ENCODE data around the gene FOXL2. TPM values are rescaled to one million over a fixed set of nuclear protein-coding genes. Genes with fewer than 3 reads are reported as not detected.

Gene FOXL2
- total and polyA plus RNA-seq, 9 of the 15 experiments (the other 6 are each of a cell fraction or from before 2014, with no cell fraction given): 0.27 to 22.1 (median 3.2) TPM

GRCh38 chr3:138948371-138949001 is 1.5 kb upstream of the FOXL2 start:
- no peak overlapping the region for H2AFZ ChIP-seq (ENCODE audit: low read depth, low read length)
- WGBS (ENCODE audit: insufficient coverage, low coverage, missing lambda C conversion rate): 79% methylated on average over 2 of the region's 3 CpGs
- H3K9me1 ChIP-seq (ENCODE audit: control insufficient read depth, insufficient read depth, low read length): no peaks in the 10 kb centered on the region
- ATAC-seq (no peak), DNase-seq (ENCODE audit: extremely low read depth in 1 of 4, low spot score in 3 of 4) (no peak), FAIRE-seq (no peak)
- H4K20me1 ChIP-seq (replicated peaks; ENCODE audit: control insufficient read depth, insufficient read depth, low read length): no peaks in the 10 kb centered on the region
- no TSS peak for BruUV-seq (replicated peaks)
- H3K79me2 ChIP-seq (ENCODE audit: control insufficient read depth, insufficient read depth, low read length): peaks cover 46% of the 10 kb centered on the region
- intact Hi-C loops (cut with micrococcal nuclease): loop anchor here (10.0 kb wide), 1 partner anchor 884 kb away; no protein-coding TSS in a partner anchor
- no peaks in the 10 kb centered on the region for H3K27me3 ChIP-seq (ENCODE audit: control insufficient read depth in 2 of 2, insufficient read depth in 2 of 2, low read length in 2 of 2)
- peaks cover 9% of the 10 kb centered on the region; the same call in 2 of the 3 replicates for H3K36me3 ChIP-seq (ENCODE audit: control insufficient read depth, insufficient read depth, low read length)
- H3K9me3 ChIP-seq (replicated peaks; ENCODE audit: control insufficient read depth, insufficient read depth, low read depth, low read length): no peaks in the 10 kb centered on the region
- in situ Hi-C loops (cut with MboI): loop anchor here (25.0 kb wide), 1 partner anchor 886 kb away; no protein-coding TSS in a partner anchor
- no peak overlapping the region; a peak in 1 of 4 replicates for H3K9ac ChIP-seq (ENCODE audit: insufficient read depth in 1 of 2, low read depth in 2 of 2, low read length in 2 of 2)
- no peak overlapping the region for H3K27ac ChIP-seq (ENCODE audit: extremely low read depth, low read depth, low read length)
- ChIA-PET CTCF (ENCODE audit: low intra/inter-chr PET ratio) (no interaction called here), POLR2A (interaction anchor here (0.5 to 1.2 kb wide), 2 partner anchors 163 to 164 kb away, joined by 3 read pairs; no protein-coding TSS in a partner anchor)
- H3K4me1 ChIP-seq (replicated peaks in 1 of 2; ENCODE audit: control insufficient read depth in 2 of 2, insufficient read depth in 2 of 2, low read length in 2 of 2): peaks cover 8 to 36% of the 10 kb centered on the region in 2 experiments; a peak in 4 of 5 replicates
- H3K4me3 ChIP-seq: no peak overlapping the region
- peak overlapping the region; percentile 86; the same call in 1 of the 2 replicates for H3K4me2 ChIP-seq (ENCODE audit: insufficient read depth, low read length)
- TF ChIP-seq GATA2 (CRISPR knock-in tag; IDR thresholded peaks at IDR 0.05) (no peak), ZBTB9 (CRISPR knock-in tag; IDR thresholded peaks at IDR 0.05) (no peak), EZH2 (IDR thresholded peaks at IDR 0.05; ENCODE audit: borderline replicate concordance, low read depth, low read length) (no peak), ZNF395 (CRISPR knock-in tag; IDR thresholded peaks at IDR 0.05) (no peak), RCOR1 (IDR thresholded peaks at IDR 0.05; ENCODE audit: borderline replicate concordance in 1 of 2, low read depth in 2 of 2, low read length in 2 of 2) (no peak), TCF7 (IDR thresholded peaks at IDR 0.05; ENCODE audit: borderline replicate concordance) (no peak), TEAD2 (tag; IDR thresholded peaks at IDR 0.05) (no peak), POLR2B (IDR thresholded peaks at IDR 0.05; ENCODE audit: low read depth, partially characterized antibody) (no peak), ATF3 (IDR thresholded peaks at IDR 0.05) (no peak), ATF3 (CRISPR knock-in tag; conservative IDR thresholded peaks at IDR 0.05) (no peak), MTA1 (IDR thresholded peaks at IDR 0.05; ENCODE audit: borderline replicate concordance) (no peak), SNAPC5 (CRISPR knock-in tag; IDR thresholded peaks at IDR 0.05) (no peak), SMAD1 (IDR thresholded peaks at IDR 0.05; ENCODE audit: low read depth, low read length, partially characterized antibody) (no peak), GMEB1 (CRISPR knock-in tag; IDR thresholded peaks at IDR 0.05) (no peak), MEIS2 (IDR thresholded peaks at IDR 0.05; ENCODE audit: partially characterized antibody) (peak; percentile 25)
